ENCODE data around the gene RNPC3.

- TF ChIP-seq CTCF (IDR thresholded peaks at IDR 0.05) (no peak), POLR2AphosphoS5 (IDR thresholded peaks at IDR 0.05) (no peak), POLR2A (IDR thresholded peaks at IDR 0.05) (no peak), EP300 (IDR thresholded peaks at IDR 0.05) (no peak)
These were observed 1.8 kb downstream of the RNPC3 start for GRCh38 chr1:103527331-103527730.
